IMR-90 (cell line): Measurements from ENCODE around the gene AKNA. TPM values are rescaled to one million over a fixed set of nuclear protein-coding genes. Genes with fewer than 3 reads are reported as not detected.

Experiments used
- CTCF ChIP-seq: conservative IDR thresholded peaks from 2 replicates; pipeline ENCODE4 v1.5.1; 2012; ENCODE audit warnings: mild to moderate bottlenecking, low read depth, low read length, improper control_type of control experiment
- MXI1 ChIP-seq: IDR thresholded peaks from 2 replicates; pipeline ENCODE4 v1.6.1; 2012; ENCODE audit warnings: low read depth, mild to moderate bottlenecking, low read length, moderate library complexity, borderline replicate concordance
- polyA plus RNA-seq, 3 experiments: library from polyadenylated mRNA; depleted of rRNA; stranded (reverse); fragments of >200 nt; gene quantifications; 2 replicates each; pipeline ENCODE4 v1.2.3, GENCODE V29; 2012; ENCODE audit warnings: low replicate concordance in 1 of 3
- total RNA-seq: library from RNA; depleted of rRNA; stranded (reverse); fragments of >200 nt; gene quantifications from 2 replicates; pipeline ENCODE4 v1.2.3, GENCODE V29; 2012

The AKNA gene
- total and polyA plus RNA-seq, 2 of the 4 experiments (the other 2 are of a cell fraction), result 2.7 to 7.3 TPM

- TF ChIP-seq CTCF, result no peak
- TF ChIP-seq MXI1, result no peak
These were observed 86.7 kb downstream of the AKNA start (continued) for GRCh38 chr9:114300846-114301797.
